GM12878 (cell line): Measurements from ENCODE around the gene ANKRD13B. TPM values are rescaled to one million over a fixed set of nuclear protein-coding genes. Genes with fewer than 3 reads are reported as not detected.

Experiments
- ATAC-seq: fragments of 200-7000 bp; cut with Tn5 transposase; 3 replicates; pipeline ENCODE4 v1.9.1; 2020; ENCODE audit warnings: mild to moderate bottlenecking, moderate library complexity
- BruUV-seq: library from RNA; stranded (reverse); fragments of 400-500 nt; replicated peaks from 2 replicates; lab custom pipeline; 2021; lab: Mats Ljungman, UMichigan
- CTCF ChIA-PET: fragments of 300-600 bp; sonication (Branson Sonifier 250); formaldehyde crosslinking; extraction: SDS; loops from one replicate; lab custom pipeline; 2021; ENCODE audit warnings: inconsistent platforms; lab: Yijun Ruan, JAX
- POLR2A ChIA-PET: fragments of 350-600 bp; formaldehyde crosslinking; extraction: SDS; loops from one replicate; lab custom pipeline; 2021; ENCODE audit warnings: inconsistent platforms; lab: Charles Lee
- RAD21 ChIA-PET: fragments of 300-600 bp; sonication (Branson Sonifier 250); formaldehyde crosslinking; loops from one replicate; lab custom pipeline; 2023; ENCODE audit warnings: antibody characterized with exemption; ENCODE audit not compliant: unreplicated experiment; lab: Charles Lee
- SMC1A ChIA-PET: fragments of 300-600 bp; sonication (Branson Sonifier 250); formaldehyde crosslinking; loops from one replicate; lab custom pipeline; 2023; ENCODE audit not compliant: unreplicated experiment, uncharacterized antibody; lab: Charles Lee
- DNase-seq: peaks from one replicate; pipeline ENCODE4 v3.0.0-alpha.2; 2011; ENCODE audit warnings: low read depth, low spot score
- FAIRE-seq: peaks from 3 replicates; lab custom pipeline; 2011; peaks lifted over from hg19 to GRCh38; lab: Jason Lieb, UNC
- H2AFZ ChIP-seq: 2 replicates; pipeline ENCODE4 v1.6.0; 2011; ENCODE audit warnings: low read depth, low read length, control low read depth; ENCODE audit not compliant: control insufficient read depth
- H3K27ac ChIP-seq: 2 replicates; pipeline ENCODE4 v1.5.1; 2011; ENCODE audit warnings: control low read depth; ENCODE audit not compliant: control insufficient read depth, insufficient read depth
- H3K27me3 ChIP-seq, 2 experiments: replicated peaks in 1 of 2; 2 replicates each; pipeline versions ENCODE4 v1.6.0 to v1.6.1; 2011; ENCODE audit warnings: low read length in 1 of 2; ENCODE audit not compliant: control insufficient read depth in 2 of 2, insufficient read depth in 2 of 2
- H3K36me3 ChIP-seq, 2 experiments: 2 replicates each; pipeline ENCODE4 v1.5.1; 2011; ENCODE audit warnings: low read length in 1 of 2; ENCODE audit not compliant: control insufficient read depth in 2 of 2, insufficient read depth in 2 of 2
- H3K4me1 ChIP-seq: 2 replicates; pipeline ENCODE4 v1.6.1; 2011; ENCODE audit warnings: mild to moderate bottlenecking, low read length, moderate library complexity, mixed read lengths; ENCODE audit not compliant: control insufficient read depth, insufficient read depth
- H3K4me2 ChIP-seq: 2 replicates; pipeline ENCODE4 v1.6.0; 2011; ENCODE audit warnings: control low read depth; ENCODE audit not compliant: control insufficient read depth, insufficient read depth
- H3K4me3 ChIP-seq: fragments of 200-600 bp; sonication (generic); 2 replicates; pipeline ENCODE4 v1.5.1; 2016
- H3K79me2 ChIP-seq: 2 replicates; pipeline ENCODE4 v1.6.0; 2011; ENCODE audit warnings: low read length; ENCODE audit not compliant: control insufficient read depth, insufficient read depth
- H3K9ac ChIP-seq: 2 replicates; pipeline ENCODE4 v1.8.0; 2011; ENCODE audit warnings: low read length, control low read depth, mixed read lengths; ENCODE audit not compliant: control insufficient read depth, insufficient read depth
- H3K9me3 ChIP-seq: replicated peaks from 3 replicates; pipeline ENCODE4 v1.5.1; 2011; ENCODE audit warnings: mild to moderate bottlenecking, low read length; ENCODE audit not compliant: control insufficient read depth, insufficient read depth
- H4K20me1 ChIP-seq: 2 replicates; pipeline ENCODE4 v1.6.0; 2011; ENCODE audit not compliant: control insufficient read depth, insufficient read depth
- DPF2 ChIP-seq: fragments of 450-650 bp; IDR thresholded peaks from 2 replicates; pipeline ENCODE4 v1.6.1; 2017; ENCODE audit warnings: mild to moderate bottlenecking
- HDAC2 ChIP-seq: fragments of 200-600 bp; sonication (generic); IDR thresholded peaks from 2 replicates; pipeline ENCODE4 v1.6.1; 2017
- LARP7 ChIP-seq: fragments of 450-650 bp; IDR thresholded peaks from 2 replicates; pipeline ENCODE4 v1.6.1; 2017; ENCODE audit warnings: mild to moderate bottlenecking
- SRF ChIP-seq, 2 experiments: IDR thresholded peaks; 2 replicates each; pipeline ENCODE4 v1.6.1; 2011; ENCODE audit warnings: low read depth in 2 of 2, low read length in 2 of 2, mild to moderate bottlenecking in 1 of 2, moderate library complexity in 1 of 2
- ZZZ3 ChIP-seq: IDR thresholded peaks from 2 replicates; pipeline ENCODE4 v1.6.1; 2011; ENCODE audit warnings: low read depth; ENCODE audit not compliant: control insufficient read depth, insufficient read length
- WGBS: methylation state at CpG from one replicate; pipeline ENCODE4 v1.1.6; 2016; ENCODE audit warnings: low lambda C conversion rate; ENCODE audit not compliant: insufficient replicate concordance, insufficient coverage; ENCODE audit errors: missing lambda C conversion rate; 5-methylcytosine and 5-hydroxymethylcytosine counted together
- in situ Hi-C: fragments of 300-500 bp; cut with MboI; formaldehyde crosslinking; loops from 9 replicates; pipeline ENCODE4 v1.14.3; 2018; ENCODE audit warnings: mixed read lengths
- intact Hi-C: fragments of 100-400 bp; cut with micrococcal nuclease; formaldehyde crosslinking; loops from one replicate; pipeline ENCODE4 v1.14.2; 2022; ENCODE audit not compliant: unreplicated experiment
- polyA plus RNA-seq, 11 experiments: library from polyadenylated mRNA; depleted of rRNA in 4 of 11; unstranded in 6 of 11; stranded (reverse) in 5 of 11; fragments of >200 nt; fragmentation: Nextera tagmentation in 4 of 11; fragmentation: Illumina TruSeq in 1 of 11; extraction: Ambion mirVana in 4 of 11; extraction: Trizol in 1 of 11; gene quantifications; 1 replicate in 1 of 11; 2 replicates in 10 of 11; pipeline versions ENCODE4 v1.2.1 to v1.2.3, GENCODE V29; 2011 to 2016; ENCODE audit warnings: inconsistent platforms in 2 of 11, missing spikeins in 2 of 11, low read depth in 1 of 11
- total RNA-seq, 4 experiments: library from RNA; depleted of rRNA in 3 of 4; stranded (reverse); fragments of >200 nt in 3 of 4; fragmentation: Illumina TruSeq in 1 of 4; extraction: Trizol in 1 of 4; gene quantifications; 2 replicates each; pipeline versions ENCODE4 v1.2.1 to v1.2.3, GENCODE V29; 2013 to 2021
- TF ChIP-seq, protein P1 (sequence below): fragments of 450-650 bp; IDR thresholded peaks from 2 replicates; pipeline ENCODE4 v1.6.1; 2017; ENCODE audit warnings: borderline replicate concordance
- TF ChIP-seq, protein P2 (sequence below): fragments of 450-650 bp; IDR thresholded peaks from 2 replicates; pipeline ENCODE4 v1.6.1; 2016; ENCODE audit warnings: mild to moderate bottlenecking

ANKRD13B gene
- total and polyA plus RNA-seq, 10 of the 15 experiments (the other 5 are each of a cell fraction or from before 2014, with no cell fraction given): 0.18 to 15.0 (median 2.8) TPM

DNA sequence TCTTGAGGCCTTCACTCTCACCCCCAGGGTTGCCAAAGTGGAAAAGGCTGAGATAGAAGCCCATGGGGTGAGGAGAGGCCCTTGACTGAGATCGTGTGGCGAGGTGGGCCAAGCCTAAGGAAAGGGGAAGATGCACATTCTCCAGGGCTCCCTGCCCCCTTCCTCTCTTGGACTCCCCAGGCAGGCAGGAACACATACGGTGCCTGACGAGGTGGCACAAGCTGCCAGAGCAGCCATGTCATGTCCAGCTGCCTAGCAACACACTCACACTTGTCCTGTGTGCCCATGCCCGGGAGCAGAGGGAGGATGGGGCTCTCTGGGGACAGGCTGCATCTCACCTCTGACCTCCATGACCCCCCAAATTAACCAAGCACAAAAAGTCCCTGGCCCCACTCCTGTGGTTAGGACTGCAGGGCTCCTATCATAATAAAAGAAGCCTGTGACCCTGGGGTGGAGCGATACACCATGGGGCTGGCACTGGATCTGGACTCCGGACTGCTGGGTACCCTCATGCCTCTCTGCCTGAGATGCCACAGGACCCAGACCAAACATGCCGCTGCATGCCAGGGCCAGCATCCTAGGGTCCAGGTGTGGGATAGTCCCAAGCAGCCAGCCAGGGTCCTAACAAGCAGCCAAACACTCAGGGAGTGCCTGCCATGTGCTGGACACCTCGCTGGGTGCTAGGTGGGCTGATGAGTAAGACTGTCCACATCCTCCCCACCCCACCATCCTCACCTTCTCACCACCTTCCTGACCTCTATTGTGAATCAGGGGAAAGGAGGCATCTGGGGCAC is 6.1 kb upstream of the ANKRD13B start:
- 69% methylated on average over 9 of the region's 9 CpGs for WGBS

More for the DNA sequence above, 6.1 kb upstream of the ANKRD13B start:
- Histone ChIP-seq H3K9me3 (no peaks in the 10 kb centered on the region), H3K4me2 (peak overlapping the region; percentile 89; the same call in 1 of the 2 replicates), H3K27me3 (no peaks in the 10 kb centered on the region), H3K4me3 (peak overlapping the region; percentile 94; the same call in 1 of the 2 replicates), H2AFZ (no peak overlapping the region), H3K9ac (no peak overlapping the region), H3K27ac (no peak overlapping the region)
- ATAC-seq (no peak), DNase-seq (no peak), FAIRE-seq (no peak)
- in situ Hi-C loops: no loop called here
- BruUV-seq: no TSS peak
- SMC1A ChIA-PET: interaction anchor here (0.7 to 2.9 kb wide), 7 partner anchors 14 to 217 kb away, joined by 3 to 15 read pairs (median 3); no protein-coding TSS in a partner anchor
- TF ChIP-seq ZZZ3 (no peak), DPF2 (no peak), SRF (IDR thresholded peaks at IDR 0.05; ENCODE audit: low read depth in 2 of 2, low read length in 2 of 2) (no peak), HDAC2 (no peak), LARP7 (no peak)
- TF ChIP-seq, protein P1, sequence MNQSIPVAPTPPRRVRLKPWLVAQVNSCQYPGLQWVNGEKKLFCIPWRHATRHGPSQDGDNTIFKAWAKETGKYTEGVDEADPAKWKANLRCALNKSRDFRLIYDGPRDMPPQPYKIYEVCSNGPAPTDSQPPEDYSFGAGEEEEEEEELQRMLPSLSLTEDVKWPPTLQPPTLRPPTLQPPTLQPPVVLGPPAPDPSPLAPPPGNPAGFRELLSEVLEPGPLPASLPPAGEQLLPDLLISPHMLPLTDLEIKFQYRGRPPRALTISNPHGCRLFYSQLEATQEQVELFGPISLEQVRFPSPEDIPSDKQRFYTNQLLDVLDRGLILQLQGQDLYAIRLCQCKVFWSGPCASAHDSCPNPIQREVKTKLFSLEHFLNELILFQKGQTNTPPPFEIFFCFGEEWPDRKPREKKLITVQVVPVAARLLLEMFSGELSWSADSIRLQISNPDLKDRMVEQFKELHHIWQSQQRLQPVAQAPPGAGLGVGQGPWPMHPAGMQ: no peak
- TF ChIP-seq, protein P2, sequence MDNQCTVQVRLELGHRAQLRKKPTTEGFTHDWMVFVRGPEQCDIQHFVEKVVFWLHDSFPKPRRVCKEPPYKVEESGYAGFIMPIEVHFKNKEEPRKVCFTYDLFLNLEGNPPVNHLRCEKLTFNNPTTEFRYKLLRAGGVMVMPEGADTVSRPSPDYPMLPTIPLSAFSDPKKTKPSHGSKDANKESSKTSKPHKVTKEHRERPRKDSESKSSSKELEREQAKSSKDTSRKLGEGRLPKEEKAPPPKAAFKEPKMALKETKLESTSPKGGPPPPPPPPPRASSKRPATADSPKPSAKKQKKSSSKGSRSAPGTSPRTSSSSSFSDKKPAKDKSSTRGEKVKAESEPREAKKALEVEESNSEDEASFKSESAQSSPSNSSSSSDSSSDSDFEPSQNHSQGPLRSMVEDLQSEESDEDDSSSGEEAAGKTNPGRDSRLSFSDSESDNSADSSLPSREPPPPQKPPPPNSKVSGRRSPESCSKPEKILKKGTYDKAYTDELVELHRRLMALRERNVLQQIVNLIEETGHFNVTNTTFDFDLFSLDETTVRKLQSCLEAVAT: no peak
- TF ChIP-seq, all 136 proteins: peak for 0
- Histone ChIP-seq H4K20me1 (no peaks in the 10 kb centered on the region), H3K36me3 (peaks cover 0 to under 1% of the 10 kb centered on the region in 2 experiments; a peak in 2 of 4 replicates), H3K4me1 (peaks cover 41% of the 10 kb centered on the region), H3K79me2 (peaks cover 33% of the 10 kb centered on the region)
- intact Hi-C loops: no loop called here
- ChIA-PET RAD21 (interaction anchor here (0.8 to 2.0 kb wide), 5 partner anchors 16 to 136 kb away, joined by 3 to 11 read pairs (median 4); no protein-coding TSS in a partner anchor), CTCF (interaction anchor here (0.8 to 6.7 kb wide), 7 partner anchors 8 to 421 kb away, joined by 3 to 82 read pairs (median 5); no protein-coding TSS in a partner anchor), POLR2A (interaction anchor here (1.0 to 3.1 kb wide), 2 partner anchors 14 to 30 kb away, joined by 3 to 9 read pairs; no protein-coding TSS in a partner anchor)
